Mesenchymal stem cell (in vitro differentiated cells and primary cell): ENCODE measurements around the gene THRAP3.

Experiments
- DNase-seq: peaks from one replicate; pipeline ENCODE4 v3.0.0-alpha.2; 2013
- H2AFZ ChIP-seq: one replicate; pipeline ENCODE4 v1.6.1; 2013; ENCODE audit warnings: low read depth, mild to moderate bottlenecking, control low read depth, inconsistent platforms, low read length, moderate library complexity
- H2AK5ac ChIP-seq: 2 replicates; pipeline ENCODE4 v1.6.1; 2013; ENCODE audit warnings: low read length, moderate library complexity, mild to moderate bottlenecking, inconsistent platforms; ENCODE audit not compliant: severe bottlenecking
- H2BK120ac ChIP-seq: one replicate; pipeline ENCODE4 v1.6.1; 2013; ENCODE audit warnings: low read depth, mild to moderate bottlenecking, inconsistent platforms, low read length, moderate library complexity
- H2BK12ac ChIP-seq, 2 experiments: one replicate each; pipeline ENCODE4 v1.6.1; 2013; ENCODE audit warnings: inconsistent platforms in 2 of 2, low read length in 2 of 2, mild to moderate bottlenecking in 2 of 2, moderate library complexity in 2 of 2, control low read depth in 1 of 2
- H2BK15ac ChIP-seq: one replicate; pipeline ENCODE4 v1.6.1; 2013; ENCODE audit warnings: mild to moderate bottlenecking, low read depth, inconsistent platforms; ENCODE audit not compliant: poor library complexity, severe bottlenecking
- H2BK5ac ChIP-seq: 2 replicates; pipeline ENCODE4 v1.6.1; 2013; ENCODE audit warnings: low read depth, mild to moderate bottlenecking, low read length, control low read depth, inconsistent platforms; ENCODE audit not compliant: poor library complexity, severe bottlenecking
- H3K14ac ChIP-seq, 2 experiments: one replicate each; pipeline ENCODE4 v1.6.1; 2013; ENCODE audit warnings: inconsistent platforms in 2 of 2, low read length in 2 of 2, control low read depth in 1 of 2, mild to moderate bottlenecking in 1 of 2, moderate library complexity in 1 of 2
- H3K18ac ChIP-seq, 2 experiments: one replicate each; pipeline ENCODE4 v1.6.1; 2013; ENCODE audit warnings: inconsistent platforms in 2 of 2, low read length in 2 of 2, control low read depth in 1 of 2, low read depth in 1 of 2, mild to moderate bottlenecking in 1 of 2
- H3K23ac ChIP-seq, 2 experiments: one replicate each; pipeline ENCODE4 v1.6.1; 2013; ENCODE audit warnings: inconsistent platforms in 2 of 2, low read length in 2 of 2, mild to moderate bottlenecking in 2 of 2, moderate library complexity in 2 of 2, control low read depth in 1 of 2
- H3K27ac ChIP-seq: 2 replicates; pipeline ENCODE4 v1.5.1; 2013; ENCODE audit warnings: mild to moderate bottlenecking, moderate library complexity, low read length, control low read depth, inconsistent platforms; ENCODE audit not compliant: poor library complexity, severe bottlenecking
- H3K27me3 ChIP-seq, 2 experiments: 2 replicates each; pipeline versions ENCODE4 v1.6.1 to v1.7.0; 2013; ENCODE audit warnings: low read length in 2 of 2, mild to moderate bottlenecking in 2 of 2, moderate library complexity in 2 of 2, control low read depth in 1 of 2, inconsistent platforms in 1 of 2; ENCODE audit not compliant: control insufficient read depth in 1 of 2, insufficient read depth in 1 of 2
- H3K36me3 ChIP-seq, 2 experiments: 2 replicates each; pipeline versions ENCODE4 v1.6.1 to v1.7.0; 2013; ENCODE audit warnings: low read length in 2 of 2, control low read depth in 1 of 2, inconsistent platforms in 1 of 2, low read depth in 1 of 2, mild to moderate bottlenecking in 1 of 2; ENCODE audit not compliant: insufficient read depth in 2 of 2, control insufficient read depth in 1 of 2
- H3K4ac ChIP-seq, 2 experiments: one replicate each; pipeline ENCODE4 v1.6.1; 2013; ENCODE audit warnings: inconsistent platforms in 2 of 2, low read length in 2 of 2, mild to moderate bottlenecking in 2 of 2, moderate library complexity in 2 of 2, control low read depth in 1 of 2, low read depth in 1 of 2
- H3K4me1 ChIP-seq: 2 replicates; pipeline ENCODE4 v1.6.1; 2013; ENCODE audit warnings: low read depth, low read length, control low read depth; ENCODE audit not compliant: control insufficient read depth, insufficient read depth
- H3K4me2 ChIP-seq: 2 replicates; pipeline ENCODE4 v1.6.1; 2013; ENCODE audit warnings: low read length, mild to moderate bottlenecking, inconsistent platforms; ENCODE audit not compliant: poor library complexity, severe bottlenecking
- H3K4me3 ChIP-seq, 2 experiments: 2 replicates each; pipeline versions ENCODE4 v1.5.1 to v1.7.0; 2013; ENCODE audit warnings: low read length in 2 of 2, mild to moderate bottlenecking in 2 of 2, control low read depth in 1 of 2, low read depth in 1 of 2; ENCODE audit not compliant: insufficient read depth in 1 of 2
- H3K79me1 ChIP-seq: replicated peaks from 2 replicates; pipeline ENCODE4 v1.6.1; 2013; ENCODE audit warnings: mild to moderate bottlenecking, control low read depth, low read length, inconsistent platforms; ENCODE audit not compliant: poor library complexity, severe bottlenecking
- H3K9ac ChIP-seq: 2 replicates; pipeline ENCODE4 v1.7.0; 2013; ENCODE audit warnings: mild to moderate bottlenecking, low read length, moderate library complexity
- H3K9me3 ChIP-seq: 2 replicates; pipeline ENCODE4 v1.7.0; 2013; ENCODE audit warnings: mild to moderate bottlenecking, low read length; ENCODE audit not compliant: control insufficient read depth
- H4K8ac ChIP-seq: one replicate; pipeline ENCODE4 v1.6.1; 2013; ENCODE audit warnings: inconsistent platforms, mild to moderate bottlenecking, low read length, moderate library complexity
- H4K91ac ChIP-seq: one replicate; pipeline ENCODE4 v1.6.1; 2013; ENCODE audit warnings: mild to moderate bottlenecking, low read length, inconsistent platforms
- WGBS: methylation state at CpG from one replicate; pipeline ENCODE4 v1.1.7; 2013; ENCODE audit warnings: mixed read lengths; 5-methylcytosine and 5-hydroxymethylcytosine counted together

The THRAP3 gene

GRCh38 chr1:36352125-36352909 lies 128.1 kb downstream of the THRAP3 start:
- Histone ChIP-seq H2AFZ (no peak overlapping the region), H3K18ac (peak overlapping the region; percentile 79 to 86), H3K4me2 (no peak overlapping the region), H2AK5ac (peak overlapping the region; percentile 27), H2BK12ac (peak overlapping the region; percentile 34 to 54), H3K23ac (peak overlapping the region in 1 of 2 experiments; percentile 57), H3K27ac (peak overlapping the region; percentile 96), H2BK15ac (peak overlapping the region; percentile 76), H2BK120ac (peak overlapping the region; percentile 93), H3K4me3 (peak overlapping the region in 1 of 2 experiments; percentile 1), H3K14ac (peak overlapping the region in 1 of 2 experiments; percentile 28), H4K91ac (peak overlapping the region; percentile 93), H3K4me1 (peaks cover 52% of the 10 kb centered on the region), H3K27me3 (no peaks in the 10 kb centered on the region), H3K4ac (peak overlapping the region; percentile 52 to 61), H2BK5ac (peak overlapping the region; percentile 2), H3K9me3 (no peaks in the 10 kb centered on the region), H3K9ac (peak overlapping the region; percentile 80), H3K79me1 (peaks cover 25% of the 10 kb centered on the region), H3K36me3 (peaks cover 57 to 77% of the 10 kb centered on the region in 2 experiments), H4K8ac (peak overlapping the region; percentile 84)
- WGBS: 56% methylated on average over 13 of the region's 13 CpGs
- peak; percentile 47 for DNase-seq

DNA sequence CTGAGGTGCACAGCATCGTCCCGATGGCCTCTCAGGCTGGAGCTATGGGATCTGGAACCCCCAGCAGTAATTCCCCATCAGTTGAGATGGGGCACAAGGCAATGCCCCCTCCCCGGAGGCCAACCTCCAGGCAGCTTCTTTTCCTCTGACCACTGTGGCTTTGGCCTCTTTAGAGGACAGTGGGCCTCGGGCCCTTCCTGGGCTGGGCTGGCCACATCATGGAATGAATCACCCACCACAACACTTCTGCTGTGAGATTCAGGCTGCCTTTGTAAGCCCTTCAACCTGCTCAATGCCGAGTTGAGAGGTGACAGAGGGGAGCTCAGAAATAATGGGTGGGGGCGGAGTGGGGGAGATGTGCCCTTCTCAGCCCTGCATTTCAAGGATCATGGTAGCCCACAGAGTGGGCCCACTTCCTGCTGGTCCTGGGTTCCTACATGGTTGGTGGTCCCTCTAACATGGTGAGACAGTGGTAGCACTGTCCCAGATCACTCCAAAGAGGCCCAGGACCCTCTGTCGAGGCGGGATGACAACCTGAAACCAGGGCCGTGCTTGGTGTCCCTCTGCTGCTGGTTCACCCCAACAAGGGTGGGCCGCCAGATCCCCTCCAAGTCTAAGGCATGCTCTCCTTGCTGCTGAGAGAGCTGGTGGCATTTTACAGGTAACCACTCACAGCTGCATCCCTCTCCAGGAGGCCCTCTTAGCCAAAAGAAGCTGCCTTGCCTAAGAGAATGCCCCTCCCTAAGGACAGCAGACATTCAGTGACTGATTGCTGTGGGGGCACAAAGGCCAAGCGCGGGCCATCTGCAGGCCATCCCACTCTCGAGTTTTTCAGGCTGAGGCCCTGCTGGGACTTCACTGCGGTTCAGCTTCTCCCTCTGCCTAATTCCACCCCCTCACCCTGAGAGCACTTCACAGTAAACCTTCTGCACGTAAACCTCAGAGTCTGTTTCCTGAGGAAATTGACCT lies 129.0 kb downstream of the THRAP3 start:
- Histone ChIP-seq H3K18ac (peak overlapping the region; percentile 9 to 86), H3K36me3 (peaks cover 59 to 76% of the 10 kb centered on the region in 2 experiments), H4K8ac (peak overlapping the region; percentile 49), H4K91ac (peak overlapping the region; percentile 93), H2BK15ac (peak overlapping the region; percentile 52), H3K4ac (peak overlapping the region; percentile 7 to 52), H2BK12ac (peak overlapping the region; percentile 81 to 85), H3K9me3 (no peaks in the 10 kb centered on the region), H3K27me3 (no peaks in the 10 kb centered on the region), H2BK5ac (no peak overlapping the region), H3K4me3 (peak overlapping the region in 1 of 2 experiments; percentile 12), H2AFZ (no peak overlapping the region), H3K23ac (peak overlapping the region in 1 of 2 experiments; percentile 57), H3K27ac (peak overlapping the region; percentile 96), H3K4me1 (peaks cover 52% of the 10 kb centered on the region), H2BK120ac (peak overlapping the region; percentile 51), H3K4me2 (no peak overlapping the region), H3K9ac (peak overlapping the region; percentile 80), H3K79me1 (peaks cover 25% of the 10 kb centered on the region), H2AK5ac (peak overlapping the region; percentile 58), H3K14ac (peak overlapping the region in 1 of 2 experiments; percentile 73)
- 60% methylated on average over 15 of the region's 15 CpGs for WGBS
- peak; percentile 83 for DNase-seq

DNA sequence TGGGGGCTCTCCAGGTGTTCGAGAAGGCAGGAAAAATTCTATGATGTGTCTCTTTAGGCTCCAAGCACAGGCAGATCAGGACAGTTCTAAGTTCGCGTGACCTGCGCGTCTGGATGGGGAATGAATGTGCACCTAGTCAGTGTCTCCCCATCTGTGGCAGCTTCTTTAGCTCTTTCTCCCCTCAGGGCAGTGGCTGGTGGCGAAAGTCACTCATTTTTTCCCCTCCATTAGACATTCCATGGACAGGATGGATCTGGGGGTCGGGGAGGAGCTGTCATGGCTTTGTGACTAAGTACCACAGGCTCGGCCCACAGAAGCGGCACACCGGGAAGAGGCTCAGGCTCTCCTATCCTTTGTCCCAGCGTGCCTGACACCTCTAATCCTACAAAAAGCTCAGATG lies 130.2 kb downstream of the THRAP3 start:
- H3K4me1 ChIP-seq: peaks cover 42% of the 10 kb centered on the region
- no peak overlapping the region for H2AFZ ChIP-seq
- H3K4me2 ChIP-seq: no peak overlapping the region
- no peak overlapping the region for H2BK120ac ChIP-seq
- no peak overlapping the region for H2BK5ac ChIP-seq
- WGBS: 87% methylated on average over 9 of the region's 11 CpGs
- peak overlapping the region; percentile 45 for H2BK15ac ChIP-seq
- H3K36me3 ChIP-seq: peaks cover 64 to 77% of the 10 kb centered on the region in 2 experiments
- no peak overlapping the region for H3K14ac ChIP-seq
- no peak overlapping the region for H3K9ac ChIP-seq
- H2AK5ac ChIP-seq: no peak overlapping the region
- H3K18ac ChIP-seq: peak overlapping the region in 1 of 2 experiments; percentile 35
- H3K23ac ChIP-seq: no peak overlapping the region
- H2BK12ac ChIP-seq: no peak overlapping the region
- DNase-seq: no peak
- no peak overlapping the region for H4K91ac ChIP-seq
- peaks cover 26% of the 10 kb centered on the region for H3K79me1 ChIP-seq
- H4K8ac ChIP-seq: no peak overlapping the region
- no peak overlapping the region for H3K4me3 ChIP-seq
- H3K27ac ChIP-seq: no peak overlapping the region
- no peaks in the 10 kb centered on the region for H3K9me3 ChIP-seq
- no peak overlapping the region for H3K4ac ChIP-seq
- no peaks in the 10 kb centered on the region for H3K27me3 ChIP-seq
